Gastrocnemius medialis (tissue), 4 donors: Measurements from ENCODE around the gene ZNF613. TPM values are rescaled to one million over a fixed set of nuclear protein-coding genes. Genes with fewer than 3 reads are reported as not detected.
A peak's percentile ranks its signal among the peaks of the same experiment; 100 is the strongest.

Experiments
- ATAC-seq, 2 donors: fragments of 150-250 bp; one replicate each; pipeline ENCODE4 v1.9.1; 2016
- DNase-seq, 2 donors: peaks; one replicate each; pipeline ENCODE4 v3.0.0-alpha.2; 2019
- H3K27ac ChIP-seq, 4 donors: fragments of 200-600 bp; sonication (generic); 1 replicate in 1 of 4; 2 replicates in 3 of 4; pipeline ENCODE4 v1.5.1; 2016 to 2018; ENCODE audit warnings: mild to moderate bottlenecking in 2 of 4, moderate library complexity in 1 of 4
- H3K27me3 ChIP-seq, 3 donors: fragments of 200-600 bp; sonication (generic) in 2 of 3; 1 replicate in 1 of 3; 2 replicates in 2 of 3; pipeline versions ENCODE4 v1.5.1 to v1.6.0; 2016 to 2019; ENCODE audit warnings: mild to moderate bottlenecking in 1 of 3, moderate library complexity in 1 of 3
- H3K36me3 ChIP-seq, 2 donors: fragments of 200-600 bp; sonication (generic) in 1 of 2; one replicate each; pipeline ENCODE4 v1.5.1; 2017 to 2018
- H3K4me1 ChIP-seq, 2 donors: fragments of 200-600 bp; sonication (generic) in 1 of 2; one replicate each; pipeline ENCODE4 v1.5.1; 2016 to 2017; ENCODE audit warnings: mild to moderate bottlenecking in 2 of 2
- H3K4me3 ChIP-seq, 4 donors: fragments of 200-600 bp; sonication (generic) in 3 of 4; 1 replicate in 1 of 4; 2 replicates in 3 of 4; pipeline ENCODE4 v1.5.1; 2016 to 2019; ENCODE audit warnings: mild to moderate bottlenecking in 2 of 4
- H3K9me3 ChIP-seq, 3 donors: fragments of 200-600 bp; sonication (generic) in 2 of 3; 1 replicate in 1 of 3; 2 replicates in 2 of 3; pipeline ENCODE4 v1.5.1; 2016 to 2019
- POLR2A ChIP-seq, 2 donors: fragments of 450-650 bp; IDR thresholded peaks; one replicate each; pipeline ENCODE4 v1.6.1; 2017; ENCODE audit warnings: antibody characterized with exemption in 2 of 2, mild to moderate bottlenecking in 2 of 2, moderate library complexity in 2 of 2
- in situ Hi-C, 4 donors: fragments of 200-750 bp; cut with MboI; loops; one replicate each; pipeline versions ENCODE4 v1.15.0 to v1.8.0; 2017; ENCODE audit warnings: low sequenced_read_pairs in 4 of 4
- intact Hi-C: fragments of 100-400 bp; cut with DNase I; formaldehyde crosslinking; loops from one replicate; pipeline ENCODE4 v1.15.1; 2023; ENCODE audit warnings: low total_unique reads
- total RNA-seq, 4 donors: library from RNA; depleted of rRNA; stranded (reverse); fragments of >200 nt; gene quantifications; one replicate each; pipeline versions ENCODE4 v1.1.0 to v1.2.3, GENCODE V29; 2016
- TF ChIP-seq, protein P1 (sequence below), 5 experiments: fragments of 450-650 bp in 3 of 5; fragments of 200-600 bp in 2 of 5; sonication (generic) in 2 of 5; IDR thresholded peaks in 4 of 5; conservative IDR thresholded peaks in 1 of 5; 1 replicate in 4 of 5; 2 replicates in 1 of 5; pipeline ENCODE4 v1.5.1; 2016 to 2019; ENCODE audit warnings: antibody characterized with exemption in 5 of 5, mild to moderate bottlenecking in 3 of 5, moderate library complexity in 3 of 5

Gene ZNF613
- total RNA-seq, 4 donors from 2014 or later, result 1.3 to 9.4 (median 3.8) TPM

DNA sequence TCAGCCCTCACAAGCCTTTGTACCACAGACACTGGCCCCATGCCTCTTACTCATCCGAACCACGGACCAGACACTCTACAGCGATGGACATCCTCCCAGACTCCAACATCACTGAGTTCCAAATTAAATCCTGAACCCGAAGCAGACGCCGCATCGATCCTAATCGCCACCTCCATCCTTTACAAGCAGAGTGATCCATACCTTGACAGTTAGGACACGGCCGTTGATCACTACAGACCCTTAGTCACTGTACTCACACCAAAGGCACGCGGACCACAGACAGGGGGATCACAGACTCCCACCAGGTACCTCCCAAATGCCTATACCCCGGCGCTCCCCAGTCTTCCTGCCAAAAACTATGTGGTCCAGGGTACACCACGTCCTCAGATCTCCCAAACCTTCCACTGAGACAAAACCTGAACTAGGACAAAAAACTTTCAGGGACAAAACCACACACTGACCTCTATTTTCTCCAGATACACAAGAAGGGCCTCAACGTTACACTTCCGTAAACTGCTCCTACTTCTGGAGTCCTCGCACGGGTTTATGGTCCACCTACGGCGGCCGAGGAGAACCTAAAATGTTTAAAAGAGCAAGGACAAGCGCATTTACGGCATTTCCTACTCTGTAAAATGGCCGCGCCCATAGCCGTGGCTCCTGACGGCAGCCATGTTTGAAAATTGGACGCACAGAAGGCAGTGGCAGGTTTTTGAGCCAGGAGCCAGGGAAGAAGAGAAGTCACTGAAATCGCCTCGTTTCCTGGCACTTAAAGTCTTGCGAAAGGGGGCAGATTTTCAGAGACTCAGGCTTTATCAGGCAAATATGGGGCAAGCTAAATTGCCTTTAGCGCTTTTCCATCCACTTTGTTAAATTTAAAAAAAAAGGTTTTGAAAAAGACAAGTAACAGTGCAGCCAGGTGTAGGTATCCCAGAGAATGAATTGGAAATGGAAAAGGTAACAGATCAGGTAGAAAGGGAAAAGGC is 59.3 kb downstream of the ZNF613 start, which contains the start of gene ZNF350:
TSS of gene ZNF350 (minus strand) at position 532 of the 983 bp plus-strand sequence. CDS start 12,480 bp downstream, outside the sequence.
- peaks cover 0 to 32% of the 10 kb centered on the region in 2 donors for H3K36me3 ChIP-seq
- H3K4me1 ChIP-seq, result peaks cover 8 to 9% of the 10 kb centered on the region in 2 donors
- H3K9me3 ChIP-seq, result peaks cover 0 to 43% (median 7%) of the 10 kb centered on the region in 3 donors
- intact Hi-C loops (loop anchor here (1.0 kb wide), 6 partner anchors 22 to 541 kb away; partner anchors contain the start of genes ZNF432, ZNF577, ZNF613 and ZNF614), in situ Hi-C loops (no loop called here)
- H3K27ac ChIP-seq, result peak within 1 kb of the TSS; percentile 74 to 79 (median 77)
- H3K27me3 ChIP-seq, result no peaks in the 10 kb centered on the region
- TF ChIP-seq POLR2A (IDR thresholded peaks at IDR 0.05), result peak in 1 of 2 donors; percentile 21
- TF ChIP-seq, protein P1, sequence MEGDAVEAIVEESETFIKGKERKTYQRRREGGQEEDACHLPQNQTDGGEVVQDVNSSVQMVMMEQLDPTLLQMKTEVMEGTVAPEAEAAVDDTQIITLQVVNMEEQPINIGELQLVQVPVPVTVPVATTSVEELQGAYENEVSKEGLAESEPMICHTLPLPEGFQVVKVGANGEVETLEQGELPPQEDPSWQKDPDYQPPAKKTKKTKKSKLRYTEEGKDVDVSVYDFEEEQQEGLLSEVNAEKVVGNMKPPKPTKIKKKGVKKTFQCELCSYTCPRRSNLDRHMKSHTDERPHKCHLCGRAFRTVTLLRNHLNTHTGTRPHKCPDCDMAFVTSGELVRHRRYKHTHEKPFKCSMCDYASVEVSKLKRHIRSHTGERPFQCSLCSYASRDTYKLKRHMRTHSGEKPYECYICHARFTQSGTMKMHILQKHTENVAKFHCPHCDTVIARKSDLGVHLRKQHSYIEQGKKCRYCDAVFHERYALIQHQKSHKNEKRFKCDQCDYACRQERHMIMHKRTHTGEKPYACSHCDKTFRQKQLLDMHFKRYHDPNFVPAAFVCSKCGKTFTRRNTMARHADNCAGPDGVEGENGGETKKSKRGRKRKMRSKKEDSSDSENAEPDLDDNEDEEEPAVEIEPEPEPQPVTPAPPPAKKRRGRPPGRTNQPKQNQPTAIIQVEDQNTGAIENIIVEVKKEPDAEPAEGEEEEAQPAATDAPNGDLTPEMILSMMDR (IDR thresholded peaks at IDR 0.05 in 4 of 5, conservative IDR thresholded peaks at IDR 0.05 in 1 of 5), result no peak
- DNase-seq, result peak; percentile 87 to 91
- peak within 1 kb of the TSS; percentile 69 to 92 (median 86) for H3K4me3 ChIP-seq
- ATAC-seq, result peak; percentile 100

DNA sequence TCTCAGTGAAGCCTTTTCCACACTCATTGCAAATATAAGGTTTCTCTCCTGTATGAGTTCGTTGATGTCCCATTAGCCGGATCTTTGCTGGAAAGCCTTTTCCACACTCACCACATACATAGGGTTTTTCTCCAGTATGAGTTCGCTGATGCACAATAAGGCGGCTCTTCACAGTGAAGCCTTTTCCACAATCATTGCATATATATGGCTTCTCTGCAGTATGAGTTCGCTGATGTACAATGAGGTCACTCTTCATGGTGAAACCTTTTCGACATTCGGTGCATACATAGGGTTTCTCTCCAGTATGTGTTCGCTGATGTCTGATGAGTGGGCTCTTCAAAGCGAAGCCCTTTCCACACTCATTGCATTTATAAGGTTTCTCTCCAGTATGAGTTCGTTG is 66.2 kb downstream of the ZNF613 start:
- H3K27me3 ChIP-seq, result no peaks in the 10 kb centered on the region
- H3K4me1 ChIP-seq, result no peaks in the 10 kb centered on the region
- TF ChIP-seq POLR2A (IDR thresholded peaks at IDR 0.05), result no peak
- TF ChIP-seq, protein P1 (IDR thresholded peaks at IDR 0.05 in 4 of 5, conservative IDR thresholded peaks at IDR 0.05 in 1 of 5), result no peak
- peaks cover 10 to 73% of the 10 kb centered on the region in 2 donors for H3K36me3 ChIP-seq
- H3K4me3 ChIP-seq, result peak overlapping the region in 1 of 4 donors; percentile 18
- intact Hi-C loops (no loop called here), in situ Hi-C loops (no loop called here)
- DNase-seq (no peak), ATAC-seq (no peak)
- H3K27ac ChIP-seq, result no peak overlapping the region
- H3K9me3 ChIP-seq, result peaks cover 15 to 87% (median 36%) of the 10 kb centered on the region in 3 donors

GRCh38 chr19:51994048-51994644 is 66.9 kb downstream of the ZNF613 start:
- intact Hi-C loops, result no loop called here
- peaks cover 12 to 80% of the 10 kb centered on the region in 2 donors for H3K36me3 ChIP-seq
- in situ Hi-C loops, result no loop called here

More at GRCh38 chr19:51994048-51994644, 66.9 kb downstream of the ZNF613 start:
- TF ChIP-seq, protein P1 (IDR thresholded peaks at IDR 0.05 in 4 of 5, conservative IDR thresholded peaks at IDR 0.05 in 1 of 5), result no peak
- no peak for TF ChIP-seq POLR2A (IDR thresholded peaks at IDR 0.05)
- no peak for DNase-seq
- H3K9me3 ChIP-seq, result peaks cover 15 to 84% (median 35%) of the 10 kb centered on the region in 3 donors
- H3K4me1 ChIP-seq, result no peaks in the 10 kb centered on the region
- H3K27ac ChIP-seq, result no peak overlapping the region
- H3K27me3 ChIP-seq, result no peaks in the 10 kb centered on the region
- H3K4me3 ChIP-seq, result peak overlapping the region in 1 of 4 donors; percentile 7
- no peak for ATAC-seq

Other genes starting within 250 kb of the ZNF613 start
- under 1 TPM in 3 of 4 donors, not detected in 1; 0.64 to 0.94 (median 0.71) TPM for gene SPACA6, start 234.1 kb upstream of the ZNF613 start, total RNA-seq
- gene HAS1, start 203.5 kb upstream of the ZNF613 start, total RNA-seq, result under 1 TPM in 1 of 4 donors, not detected in 3; 0.18 TPM
- gene FPR1, start 175.6 kb upstream of the ZNF613 start, total RNA-seq, result 1 to 10 TPM in 3 of 4 donors, not detected in 1; 3.0 to 6.1 (median 6.0) TPM
- under 1 TPM in 2 of 4 donors, not detected in 2; 0.26 to 1.00 TPM for gene FPR2, start 166.3 kb upstream of the ZNF613 start, total RNA-seq
- 1 to 10 TPM in 3 of 4 donors, under 1 TPM in 1; 0.66 to 2.2 (median 1.4) TPM for gene FPR3, start 132.3 kb upstream of the ZNF613 start, total RNA-seq
- gene ZNF577, start 39.5 kb upstream of the ZNF613 start, total RNA-seq, result 1 to 10 TPM; 2.0 to 8.4 (median 4.5) TPM
- 1 to 10 TPM; 2.6 to 4.7 (median 4.1) TPM for gene ZNF649, start 22.5 kb upstream of the ZNF613 start, total RNA-seq
- gene ZNF350, start 59.4 kb downstream of the ZNF613 start, total RNA-seq, result 1 to 10 TPM; 1.7 to 6.0 (median 5.0) TPM
- gene ZNF615, start 80.7 kb downstream of the ZNF613 start, total RNA-seq, result 1 to 10 TPM; 5.6 to 8.9 (median 7.4) TPM
- gene ZNF614, start 100.9 kb downstream of the ZNF613 start, total RNA-seq, result 1 to 10 TPM; 3.9 to 4.6 (median 3.9) TPM
- 1 to 10 TPM; 2.1 to 9.5 (median 4.4) TPM for gene ZNF432, start 121.4 kb downstream of the ZNF613 start, total RNA-seq
- gene ZNF841, start 168.3 kb downstream of the ZNF613 start, total RNA-seq, result 1 to 10 TPM; 2.1 to 3.1 (median 2.3) TPM
- 1 to 10 TPM; 1.1 to 5.3 (median 2.4) TPM for gene ZNF616, start 212.5 kb downstream of the ZNF613 start, total RNA-seq
- 1 to 10 TPM; 1.2 to 4.9 (median 2.3) TPM for gene ZNF836, start 244.1 kb downstream of the ZNF613 start, total RNA-seq